HG03064 (cell line): ENCODE results near the gene STK16.

Experiments
- ATAC-seq: cut with Tn5 transposase; IDR thresholded peaks from one replicate; pipeline ENCODE4 v1.9.1; 2021; ENCODE audit warnings: low read depth; ENCODE audit not compliant: unreplicated experiment

Gene STK16

DNA sequence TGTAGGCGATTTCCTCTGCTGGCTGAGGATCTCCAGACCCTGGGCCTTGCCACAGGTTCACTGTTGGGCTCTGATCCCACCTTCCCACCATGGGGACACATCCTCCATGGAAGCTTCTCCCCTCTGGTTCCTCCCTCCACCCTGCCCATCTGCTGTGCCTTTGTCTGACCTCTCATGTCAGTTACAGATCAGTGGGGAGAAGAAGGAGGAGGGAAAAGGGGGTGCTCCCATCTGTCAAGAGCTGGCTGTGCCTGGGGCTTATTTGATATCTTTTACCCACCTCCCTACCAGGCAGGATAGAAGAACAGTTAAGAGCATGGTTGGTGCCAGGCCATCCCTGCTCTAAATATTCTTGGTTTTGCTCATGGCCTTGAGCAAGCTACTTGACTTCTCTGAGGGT is 21.6 kb downstream of the STK16 start:
- no peak for ATAC-seq

DNA sequence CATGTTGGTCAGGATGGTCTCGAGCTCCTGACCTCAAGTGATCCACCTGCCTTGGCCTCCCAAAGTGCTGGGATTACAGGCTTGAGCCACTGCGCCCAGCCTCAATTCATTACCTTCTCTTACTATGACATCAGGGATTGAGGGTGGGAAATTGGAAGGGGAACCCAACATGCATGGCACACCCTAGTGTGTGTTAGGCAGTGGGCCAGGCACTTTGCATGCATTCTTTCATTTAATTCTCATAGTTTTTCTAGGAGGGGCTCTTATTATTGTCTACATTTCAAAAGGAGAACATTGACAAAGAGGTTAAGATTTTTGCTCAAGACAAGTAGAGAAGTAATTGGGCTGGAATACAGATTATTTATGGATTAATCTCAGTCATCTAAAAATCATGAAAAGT is 23.0 kb downstream of the STK16 start:
- ATAC-seq: no peak

DNA sequence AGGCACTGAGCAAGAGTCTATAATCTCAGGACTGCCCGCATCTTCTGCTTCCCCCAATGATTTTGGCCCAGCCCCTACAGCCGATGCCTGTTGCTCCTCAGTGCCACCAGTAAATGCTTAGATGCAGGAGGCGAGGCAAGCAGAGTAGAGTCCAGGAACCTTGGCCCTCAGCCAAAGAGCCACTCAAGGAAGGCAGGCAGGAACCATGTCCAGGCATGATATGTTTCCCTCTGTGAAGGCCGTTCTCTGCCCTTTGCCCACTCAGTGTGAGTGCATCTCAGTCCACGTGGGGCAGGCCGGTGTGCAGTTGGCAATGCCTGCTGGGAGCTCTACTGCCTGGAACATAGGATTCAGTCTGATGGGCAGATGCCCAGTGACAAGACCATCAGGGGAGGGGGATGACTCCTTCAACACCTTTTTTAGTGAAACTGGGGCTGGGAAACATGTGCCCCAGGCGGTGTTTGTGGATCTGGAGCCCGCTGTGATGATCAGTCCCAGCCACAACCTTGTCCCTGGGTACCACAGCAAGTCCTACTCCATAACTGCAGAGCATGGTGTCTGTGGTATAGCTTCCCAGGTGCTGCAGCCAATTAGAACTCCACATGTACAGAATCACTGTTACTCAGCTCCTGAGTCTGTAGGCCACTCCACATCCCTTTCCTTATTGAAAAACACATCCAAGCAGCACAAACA is 24.2 kb downstream of the STK16 start:
- no peak for ATAC-seq

DNA sequence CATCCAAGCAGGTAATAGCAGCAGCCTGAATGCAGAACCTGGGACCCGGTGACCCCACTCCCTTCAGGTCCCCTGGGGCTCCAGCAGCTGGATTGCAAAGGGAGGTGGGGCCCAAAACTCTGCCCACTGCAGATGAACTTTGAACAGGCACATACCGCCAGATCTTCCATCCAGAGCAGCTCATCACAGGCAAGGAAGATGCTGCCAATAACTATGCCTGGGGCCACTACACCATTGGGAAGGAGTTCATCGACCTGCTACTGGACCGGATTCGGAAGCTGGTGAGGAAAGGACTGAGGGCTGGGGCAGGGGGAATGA is 24.7 kb downstream of the STK16 start:
- no peak for ATAC-seq

DNA sequence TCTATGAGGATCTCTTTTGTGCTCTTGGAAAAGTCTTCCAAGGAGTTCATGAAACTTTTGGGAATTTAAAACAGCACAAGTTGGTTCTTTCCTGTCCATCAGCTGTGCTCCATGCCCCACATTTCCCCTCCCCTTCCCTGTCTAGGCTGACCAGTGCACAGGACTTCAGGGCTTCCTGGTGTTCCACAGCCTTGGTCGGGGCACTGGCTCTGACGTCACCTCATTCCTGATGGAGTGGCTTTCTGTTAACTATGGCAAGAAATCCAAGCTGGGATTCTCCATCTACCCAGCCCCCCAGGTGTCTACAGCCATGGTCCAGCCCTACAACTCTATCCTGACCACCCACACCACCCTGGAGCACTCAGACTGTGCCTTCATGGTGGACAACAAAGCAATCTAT is 25.7 kb downstream of the STK16 start:
- ATAC-seq: no peak

DNA sequence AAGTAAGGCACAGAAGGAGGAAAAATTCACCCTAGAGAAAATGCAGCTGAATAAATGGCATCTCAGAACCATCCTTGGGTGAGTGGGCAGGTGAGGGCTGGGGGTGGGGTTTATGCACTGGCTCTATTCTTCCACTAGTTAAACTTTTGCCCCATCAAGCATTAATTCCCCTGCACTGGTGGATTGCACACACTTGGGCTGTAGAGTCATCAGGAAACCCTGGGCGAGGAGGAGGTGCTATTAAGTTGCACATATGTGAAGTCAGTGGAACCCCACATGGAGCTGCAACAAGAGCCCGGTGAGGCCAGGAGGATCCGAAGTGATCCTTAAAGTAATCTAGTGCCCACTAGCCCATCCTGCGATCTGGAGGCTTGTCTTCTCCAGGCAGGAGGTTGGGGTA is 27.1 kb downstream of the STK16 start:
- no peak for ATAC-seq

DNA sequence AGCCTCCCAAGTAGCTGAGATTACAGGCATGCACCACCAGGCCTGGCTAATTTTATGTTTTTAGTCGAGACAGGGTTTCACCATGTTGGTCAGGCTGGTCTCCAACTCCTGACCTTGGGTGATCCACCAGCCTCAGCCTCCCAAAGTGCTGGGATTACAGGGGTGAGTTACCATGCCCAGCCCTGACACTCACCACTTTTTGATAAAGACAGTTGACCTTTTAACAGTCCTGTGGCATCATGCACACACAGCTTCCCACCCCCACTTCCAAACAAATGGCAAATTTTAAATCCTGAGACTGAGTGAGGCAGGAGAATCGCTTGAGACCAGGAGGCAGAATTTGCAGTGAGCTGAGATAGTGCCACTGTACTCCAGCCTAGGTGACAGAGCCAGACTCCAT is 27.7 kb downstream of the STK16 start:
- ATAC-seq: no peak

DNA sequence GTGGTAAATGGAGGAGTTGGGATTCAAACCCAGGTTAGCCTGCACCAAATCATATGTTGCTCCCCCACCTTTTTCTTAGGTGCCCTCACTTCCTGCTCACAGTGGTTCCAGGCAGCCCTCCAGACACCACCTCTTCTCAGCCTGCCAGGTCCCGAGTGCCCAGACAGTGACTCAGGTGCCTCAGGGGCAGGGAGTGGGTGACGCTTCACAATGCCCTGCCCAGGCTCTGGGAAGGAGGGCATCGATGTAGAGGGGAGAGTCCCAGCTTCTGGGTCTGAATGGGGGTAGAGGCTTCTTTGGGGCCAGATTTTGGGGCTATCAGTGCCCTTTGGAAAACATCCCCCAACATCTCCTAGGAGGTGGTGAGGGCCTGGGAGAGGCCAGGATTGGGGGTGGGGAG is 28.7 kb downstream of the STK16 start:
- no peak for ATAC-seq

DNA sequence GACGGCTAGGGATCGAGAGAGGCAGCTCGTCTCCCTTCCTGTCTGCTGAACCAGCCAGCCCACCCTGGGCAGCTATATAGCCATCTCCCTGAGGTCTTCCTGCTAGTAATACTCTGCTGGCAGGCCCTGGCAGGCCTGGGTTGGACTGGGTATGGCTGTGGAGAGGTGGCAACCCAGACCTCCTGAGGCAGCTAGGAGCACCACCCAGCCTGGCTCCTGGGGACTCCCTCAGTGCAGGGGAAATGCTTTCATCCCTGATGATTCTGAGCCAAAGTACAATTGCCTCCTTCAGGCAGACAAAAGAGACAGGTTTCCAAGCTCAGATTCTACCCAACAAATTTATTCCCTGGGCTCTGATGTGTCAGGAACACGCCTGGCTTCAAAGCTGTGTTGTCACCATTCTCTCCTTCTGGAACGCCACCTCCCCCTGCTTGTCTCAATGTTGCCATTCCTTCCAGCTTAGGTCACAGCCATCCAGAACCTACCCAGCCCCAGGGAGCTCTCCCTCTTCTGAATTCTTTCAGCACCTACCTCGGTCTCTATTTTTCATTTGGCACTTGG is 29.2 kb downstream of the STK16 start:
- no peak for ATAC-seq

DNA sequence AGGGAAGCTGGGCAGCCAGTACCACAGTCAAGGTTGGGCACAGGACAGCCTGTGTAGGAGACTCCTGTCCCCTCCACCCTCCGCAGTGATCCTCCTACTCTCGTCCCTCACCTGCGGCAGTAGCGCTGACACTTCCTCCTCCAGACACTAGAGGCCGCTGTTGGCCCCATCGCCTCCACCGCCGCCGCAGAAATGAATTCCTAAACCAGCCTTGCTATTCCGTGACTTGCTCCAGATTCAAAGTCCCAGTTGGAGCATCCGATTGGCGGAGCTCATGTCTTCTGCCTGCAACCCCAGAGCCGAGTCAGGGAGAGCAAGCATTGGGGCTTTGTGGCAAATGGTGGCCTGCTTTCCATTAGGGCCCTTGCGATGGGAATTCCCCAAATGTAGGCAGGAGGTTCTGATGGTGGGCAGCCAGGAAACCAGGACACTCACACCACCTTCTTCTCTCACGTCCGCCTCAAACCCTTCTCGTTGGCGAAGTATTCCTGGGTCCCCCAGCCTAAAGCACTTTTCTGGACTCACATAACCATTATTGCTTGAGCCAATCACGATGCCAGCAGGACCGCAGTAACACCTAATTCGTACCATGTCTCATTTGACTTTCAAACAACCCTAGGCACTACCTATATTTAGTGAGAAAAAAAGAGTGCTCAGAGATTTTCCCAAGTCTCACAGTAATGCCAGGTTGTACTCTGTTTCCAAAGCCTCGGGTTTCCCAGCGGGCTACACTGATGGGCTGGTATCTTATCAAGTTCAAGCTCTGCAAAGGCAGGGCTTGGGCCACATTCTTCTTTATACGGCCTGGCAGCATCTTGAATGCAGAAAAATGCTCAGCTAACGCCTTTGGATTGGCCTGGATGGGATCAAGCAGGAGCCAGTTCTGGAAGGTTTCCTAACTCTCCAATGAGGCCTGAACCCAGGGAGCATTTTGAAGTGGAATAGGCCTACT is 32.7 kb downstream of the STK16 start:
- ATAC-seq: no peak

DNA sequence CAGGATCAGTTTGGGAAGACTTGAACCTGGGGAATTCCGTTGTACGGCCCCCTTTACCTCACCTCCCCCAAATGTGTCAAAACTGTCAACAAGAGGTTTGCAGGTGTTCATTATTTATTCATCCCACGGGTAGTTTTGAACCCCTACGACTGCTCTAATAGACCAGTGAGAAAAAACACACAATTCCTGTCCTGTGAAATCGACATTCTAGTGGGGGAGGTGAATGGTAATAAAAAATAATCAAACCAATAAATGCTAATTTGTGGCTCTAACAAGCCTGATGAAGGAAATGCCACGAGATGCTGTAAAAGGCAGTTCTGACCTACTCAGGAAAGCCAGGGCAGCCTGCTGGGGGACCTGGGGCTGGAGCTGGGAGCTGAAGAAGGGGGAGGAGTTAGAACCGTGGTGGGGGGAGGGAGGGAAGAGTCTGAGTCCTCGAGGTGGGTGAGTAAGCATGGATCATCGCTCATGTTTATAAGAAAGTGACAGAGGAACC is 33.4 kb downstream of the STK16 start:
- no peak for ATAC-seq

DNA sequence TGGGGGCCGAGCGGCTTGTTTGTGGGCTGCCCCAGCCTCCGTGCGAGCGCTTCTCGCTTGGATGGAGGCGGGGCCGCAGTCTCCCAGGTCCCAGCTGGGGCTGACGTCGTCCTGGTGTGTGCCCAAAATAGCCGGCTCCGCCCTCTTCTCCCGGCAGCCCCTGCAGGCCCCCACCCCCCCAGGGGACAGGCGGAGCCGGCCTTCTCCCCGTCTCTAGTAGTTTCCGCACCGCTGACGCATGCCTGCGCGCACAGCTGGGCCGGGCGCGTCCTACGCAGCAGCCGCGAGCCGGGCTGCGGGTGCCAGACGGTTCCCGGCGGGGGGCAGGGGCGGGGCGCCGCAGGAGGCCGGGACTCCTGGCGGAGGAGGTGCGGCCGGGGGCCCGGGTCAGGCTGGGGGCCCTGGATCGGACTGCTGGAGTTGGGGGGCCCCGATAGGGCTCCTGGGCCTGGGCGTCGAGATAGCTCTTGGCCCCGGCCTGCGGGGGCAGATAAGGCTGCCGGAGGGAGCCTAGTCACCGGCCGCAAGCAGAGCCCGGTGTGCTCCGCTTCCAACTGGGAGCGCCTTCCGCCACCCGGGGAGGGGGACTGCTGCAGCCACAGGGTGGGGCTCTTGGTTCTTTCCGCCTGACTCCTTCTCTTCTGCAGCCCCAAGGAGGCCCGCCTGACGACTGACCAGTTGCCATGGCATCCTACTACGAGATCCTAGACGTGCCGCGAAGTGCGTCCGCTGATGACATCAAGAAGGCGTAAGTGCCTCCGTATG is 34.1 kb downstream of the STK16 start, which contains the start of gene DNAJB2:
Gene DNAJB2, plus strand, starts transcription at position 216 of the 765 bp plus-strand sequence. Its CDS starts 468 bp downstream, at position 684.
- ATAC-seq: peak; percentile 90

DNA sequence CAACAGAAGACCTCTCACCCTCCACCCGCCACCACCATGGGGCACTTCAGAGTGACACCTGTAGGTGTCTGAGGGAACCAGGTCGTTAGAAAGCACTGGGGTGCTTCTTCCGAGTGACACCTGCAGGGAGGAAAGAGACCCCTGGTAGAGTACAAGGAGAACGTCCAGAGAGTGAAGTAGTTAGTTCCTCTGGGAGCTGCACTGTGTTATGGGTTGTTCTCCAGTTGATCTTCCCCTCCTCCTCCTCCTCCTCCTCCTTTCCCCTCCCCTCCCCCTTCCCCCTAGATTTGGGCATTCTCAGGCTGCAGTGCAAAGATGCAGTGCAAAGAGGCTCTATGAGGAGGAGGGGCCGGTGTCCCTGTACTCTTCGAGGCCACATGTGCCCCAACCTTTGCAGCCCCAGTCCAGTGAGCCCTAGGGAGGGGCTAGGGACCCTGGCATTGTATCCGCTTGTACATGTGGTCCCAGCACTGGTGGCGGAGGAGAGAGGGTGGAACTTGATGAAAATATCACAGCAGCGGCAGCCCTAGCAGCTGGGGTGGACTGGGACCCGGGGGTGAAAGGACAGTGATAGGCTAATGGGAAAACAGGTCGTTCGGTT is 34.7 kb downstream of the STK16 start:
- ATAC-seq: no peak

DNA sequence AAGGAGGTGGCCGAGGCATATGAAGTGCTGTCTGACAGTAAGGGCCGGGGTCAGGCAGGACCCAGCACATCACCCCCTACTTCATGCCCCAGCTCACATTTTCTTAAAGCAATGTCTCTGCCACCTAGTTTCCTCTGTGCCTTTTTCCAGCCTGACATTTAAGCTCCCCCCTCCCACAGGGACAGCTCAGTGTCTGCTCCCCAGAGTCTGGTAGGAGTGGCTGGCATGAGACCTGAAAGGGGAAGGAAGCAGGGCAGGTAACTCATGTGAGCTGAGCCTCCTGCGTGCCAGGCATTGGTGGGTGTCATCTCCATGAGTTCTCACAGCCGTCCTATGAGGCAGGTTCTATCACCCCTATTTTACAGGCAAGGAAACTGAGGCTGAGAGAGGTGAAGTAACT is 35.4 kb downstream of the STK16 start:
- ATAC-seq: no peak

DNA sequence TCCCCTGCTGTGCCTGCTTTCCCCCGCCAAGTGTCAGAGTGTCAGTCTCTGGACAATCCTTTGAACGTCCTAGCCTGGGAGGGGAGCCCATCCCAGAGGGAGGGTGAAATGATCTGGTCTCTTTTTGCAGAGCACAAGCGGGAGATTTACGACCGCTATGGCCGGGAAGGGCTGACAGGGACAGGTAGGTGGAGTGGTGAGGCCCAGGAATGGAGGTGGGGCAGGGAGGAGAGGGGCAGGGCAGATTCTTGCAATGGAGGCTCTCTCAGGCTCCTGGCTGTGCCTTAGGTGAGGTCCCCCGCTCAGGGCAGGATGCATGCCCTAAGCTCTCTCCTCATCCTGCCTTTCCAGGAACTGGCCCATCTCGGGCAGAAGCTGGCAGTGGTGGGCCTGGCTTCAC is 36.3 kb downstream of the STK16 start:
- no peak for ATAC-seq

DNA sequence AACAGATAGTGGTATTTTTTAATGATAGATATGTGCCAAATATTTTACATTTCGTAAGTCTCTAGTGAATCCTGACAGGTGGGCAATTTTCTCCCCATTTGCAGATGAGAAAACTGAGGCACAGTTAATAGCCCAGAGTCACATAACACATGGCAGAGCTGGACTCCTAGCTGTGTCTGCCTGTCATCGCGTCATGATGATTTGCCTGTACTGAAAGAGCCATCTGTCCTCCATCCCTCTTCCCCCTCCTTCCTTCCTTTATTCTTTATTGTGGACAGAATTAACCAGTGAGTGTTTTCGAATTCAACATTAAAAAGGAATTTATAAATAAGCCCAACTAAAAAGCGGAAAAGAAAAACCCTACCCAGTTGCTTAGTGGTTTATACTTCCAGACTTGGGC is 37.1 kb downstream of the STK16 start:
- ATAC-seq: no peak

DNA sequence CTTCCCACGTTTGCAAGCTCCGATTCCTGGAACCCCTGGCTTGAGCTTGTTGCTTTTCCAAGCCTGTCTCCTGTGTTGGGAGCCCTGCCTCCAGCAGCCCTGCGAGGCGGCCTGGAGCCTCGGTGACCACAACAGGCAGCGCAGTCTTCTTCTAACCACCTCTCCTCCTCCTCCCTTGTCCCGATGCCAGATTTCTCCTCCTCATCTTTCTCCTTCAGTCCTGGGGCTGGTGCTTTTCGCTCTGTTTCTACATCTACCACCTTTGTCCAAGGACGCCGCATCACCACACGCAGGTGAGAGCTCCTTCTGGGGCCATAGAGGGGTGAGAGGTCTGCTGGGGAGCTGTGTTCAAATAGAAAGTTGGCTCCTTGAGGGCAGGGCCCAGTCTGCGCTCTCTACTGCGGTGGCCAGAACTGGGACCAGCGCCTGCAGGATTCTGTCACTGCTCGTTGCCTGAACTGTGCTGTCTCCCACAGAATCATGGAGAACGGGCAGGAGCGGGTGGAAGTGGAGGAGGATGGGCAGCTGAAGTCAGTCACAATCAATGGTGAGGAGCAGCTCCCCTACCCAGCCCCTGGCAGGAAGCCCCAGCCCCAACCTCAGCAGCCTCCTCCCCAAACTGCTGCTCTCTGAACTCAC is 37.8 kb downstream of the STK16 start:
- ATAC-seq: no peak

DNA sequence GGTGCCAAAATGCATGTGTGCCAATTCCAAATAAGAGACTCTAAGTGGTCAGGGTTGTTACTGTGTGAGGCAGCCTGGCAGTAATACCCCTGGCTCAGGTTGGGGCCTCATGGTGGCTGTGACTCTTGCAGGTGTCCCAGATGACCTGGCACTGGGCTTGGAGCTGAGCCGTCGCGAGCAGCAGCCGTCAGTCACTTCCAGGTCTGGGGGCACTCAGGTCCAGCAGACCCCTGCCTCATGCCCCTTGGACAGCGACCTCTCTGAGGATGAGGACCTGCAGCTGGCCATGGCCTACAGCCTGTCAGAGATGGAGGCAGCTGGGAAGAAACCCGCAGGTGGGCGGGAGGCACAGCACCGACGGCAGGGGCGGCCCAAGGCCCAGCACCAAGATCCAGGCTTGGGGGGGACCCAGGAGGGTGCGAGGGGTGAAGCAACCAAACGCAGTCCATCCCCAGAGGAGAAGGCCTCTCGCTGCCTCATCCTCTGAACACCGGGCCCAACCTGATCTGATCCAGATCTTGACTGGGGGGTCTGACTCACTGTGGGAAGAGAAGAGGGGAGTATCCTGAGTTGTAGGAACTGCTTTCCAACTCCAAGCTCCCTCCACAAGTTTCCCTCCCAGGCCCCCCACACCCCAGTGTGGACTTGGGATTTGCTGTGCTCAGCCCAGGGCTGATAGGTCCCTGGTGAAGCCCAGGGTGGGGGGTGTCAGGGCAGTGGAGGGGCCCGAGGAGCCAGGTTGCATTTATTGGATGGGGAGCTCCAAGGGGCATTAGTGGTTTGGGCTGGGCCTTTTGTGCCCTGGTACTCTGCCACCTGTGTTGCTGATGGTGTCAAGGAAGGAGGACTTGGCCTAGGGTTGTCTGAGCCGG is 39.5 kb downstream of the STK16 start:
- no peak for ATAC-seq

DNA sequence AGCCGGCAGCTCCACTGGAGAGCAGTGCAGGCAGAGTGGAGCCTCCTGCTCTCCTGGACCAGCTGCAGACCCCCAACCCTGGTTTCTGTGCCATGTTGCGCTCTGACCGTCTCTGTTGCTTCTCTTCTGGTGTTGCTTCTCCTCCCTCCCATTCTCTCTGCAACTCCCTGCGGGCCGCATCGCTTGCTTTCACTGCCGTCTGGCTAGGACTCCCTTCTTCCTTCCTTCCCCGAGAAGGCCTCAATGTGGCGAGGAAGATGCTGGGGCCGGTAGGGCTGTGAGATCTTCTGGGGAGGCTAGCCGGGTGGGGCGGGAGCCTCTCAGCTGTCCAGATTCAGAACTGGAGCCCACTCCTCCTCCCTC is 40.1 kb downstream of the STK16 start:
- ATAC-seq: no peak
